GDM1 (cell line): ENCODE measurements around the gene OR2T3.
"Not testable (repeated sequence)": the region's sequence is repeated elsewhere in the genome, so short reads cannot be mapped to it uniquely, and the experiment has no call there.

Source experiments
- DNase-seq: peaks from one replicate; lab custom pipeline; 2025; lab: John Stamatoyannopoulos, UW

Gene OR2T3, protein sequence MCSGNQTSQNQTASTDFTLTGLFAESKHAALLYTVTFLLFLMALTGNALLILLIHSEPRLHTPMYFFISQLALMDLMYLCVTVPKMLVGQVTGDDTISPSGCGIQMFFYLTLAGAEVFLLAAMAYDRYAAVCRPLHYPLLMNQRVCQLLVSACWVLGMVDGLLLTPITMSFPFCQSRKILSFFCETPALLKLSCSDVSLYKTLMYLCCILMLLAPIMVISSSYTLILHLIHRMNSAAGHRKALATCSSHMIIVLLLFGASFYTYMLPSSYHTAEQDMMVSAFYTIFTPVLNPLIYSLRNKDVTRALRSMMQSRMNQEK

DNA sequence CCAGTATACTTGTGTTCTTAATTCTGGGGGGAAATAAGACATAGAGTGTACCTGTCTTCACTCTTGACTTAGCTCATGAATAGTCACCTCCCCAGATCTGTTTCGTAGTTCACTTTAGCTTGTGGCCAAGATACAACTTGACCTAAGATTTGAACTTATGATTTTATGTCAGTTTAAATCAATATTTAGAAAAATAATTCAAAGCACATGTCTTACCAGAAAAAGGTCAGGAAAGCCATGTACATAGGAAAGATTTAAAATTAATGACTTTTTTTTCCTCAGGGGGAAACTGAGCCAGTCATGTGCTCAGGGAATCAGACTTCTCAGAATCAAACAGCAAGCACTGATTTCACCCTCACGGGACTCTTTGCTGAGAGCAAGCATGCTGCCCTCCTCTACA lies at the start of gene OR2T3:
OR2T3 (plus strand) TSS at position 301 of the 400 bp plus-strand sequence; CDS start at position 301, 0 bp downstream.
- DNase-seq, result not testable (repeated sequence)

DNA sequence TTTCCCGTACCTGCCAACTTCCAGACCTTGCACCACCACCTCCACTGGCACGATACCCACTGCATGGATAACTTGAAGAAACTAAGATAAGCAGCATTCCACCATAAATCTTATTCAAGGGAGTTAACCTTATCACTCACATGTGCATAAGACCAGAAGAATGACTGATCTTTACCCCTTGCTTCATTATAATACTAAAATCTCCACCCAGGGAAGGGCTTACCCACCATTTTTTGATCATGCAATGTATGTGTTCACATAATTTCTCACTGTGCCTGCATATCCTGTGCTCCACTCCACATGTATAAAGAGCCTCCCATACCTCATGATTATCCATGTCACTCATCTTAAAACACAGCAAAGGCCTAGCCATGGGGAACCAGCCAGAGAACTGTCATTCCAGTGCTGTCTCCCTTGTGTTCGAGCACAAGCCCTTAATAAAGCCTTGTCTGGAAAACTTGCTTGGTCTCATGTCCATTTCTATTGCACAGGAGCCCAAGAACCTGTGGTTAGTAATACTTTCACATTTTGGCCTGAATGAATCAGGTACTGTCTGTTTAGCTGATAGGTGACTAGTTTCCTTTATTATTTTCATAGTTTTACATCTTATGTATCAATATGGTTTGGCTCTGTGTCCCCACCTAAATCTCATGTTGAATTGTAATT lies 45.5 kb upstream of the OR2T3 start:
- DNase-seq, result not testable (repeated sequence)

DNA sequence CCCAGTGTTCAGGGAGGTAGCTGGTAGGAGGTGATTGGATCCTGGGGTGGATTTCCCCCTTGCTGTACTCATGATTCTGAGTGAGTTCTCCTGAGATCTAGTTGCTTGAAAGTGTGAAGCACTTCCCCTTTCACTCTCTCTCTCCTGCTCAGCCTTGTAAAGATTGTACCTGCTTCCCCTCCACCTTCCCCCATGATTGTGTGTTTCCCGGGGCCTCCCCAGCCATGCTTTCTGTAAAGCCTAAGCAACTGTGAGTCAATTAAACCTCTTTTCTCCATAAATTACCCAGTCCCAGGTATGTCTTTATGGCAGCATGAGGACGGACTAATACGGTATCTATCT lies 45.0 kb upstream of the OR2T3 start:
- not testable (repeated sequence) for DNase-seq

DNA sequence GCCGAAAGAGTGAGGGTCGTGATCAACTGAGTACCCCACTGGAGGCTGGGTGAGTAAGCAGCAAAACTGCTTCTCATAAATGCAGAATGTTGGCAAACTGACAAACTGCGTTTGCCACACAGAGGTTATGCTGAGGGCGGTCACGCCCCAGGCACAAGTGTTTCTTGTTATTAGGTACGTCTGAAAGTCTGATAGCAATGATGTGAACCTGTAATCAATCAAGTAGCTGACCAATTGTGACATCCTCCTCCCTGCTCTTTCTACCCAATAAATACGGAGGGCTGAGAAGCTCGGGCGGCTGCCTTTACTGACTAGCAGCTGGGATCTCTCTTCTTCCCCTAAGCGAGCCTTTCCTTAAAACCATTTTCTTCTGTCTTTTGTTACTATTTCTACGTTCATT lies 41.5 kb upstream of the OR2T3 start:
- not testable (repeated sequence) for DNase-seq

DNA sequence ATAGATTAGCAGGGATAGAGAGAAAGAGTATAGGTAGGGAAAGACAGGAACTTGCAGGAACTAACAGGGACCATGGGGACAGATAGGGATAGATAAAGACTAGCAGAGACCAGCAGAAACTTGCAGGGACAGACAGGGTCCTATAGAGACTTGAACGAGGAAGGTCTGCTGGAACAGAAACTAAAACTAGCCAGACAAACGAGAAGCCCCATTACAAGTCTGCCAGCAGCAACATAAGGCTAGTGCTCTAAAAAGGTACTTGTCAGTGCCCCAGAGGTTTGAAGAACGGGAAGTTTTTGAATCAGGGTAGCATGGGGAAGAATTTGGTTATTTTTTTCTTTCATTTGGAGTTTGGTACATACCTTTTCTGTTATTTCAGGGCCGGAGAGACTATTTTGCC lies 41.0 kb upstream of the OR2T3 start:
- DNase-seq, result not testable (repeated sequence)

DNA sequence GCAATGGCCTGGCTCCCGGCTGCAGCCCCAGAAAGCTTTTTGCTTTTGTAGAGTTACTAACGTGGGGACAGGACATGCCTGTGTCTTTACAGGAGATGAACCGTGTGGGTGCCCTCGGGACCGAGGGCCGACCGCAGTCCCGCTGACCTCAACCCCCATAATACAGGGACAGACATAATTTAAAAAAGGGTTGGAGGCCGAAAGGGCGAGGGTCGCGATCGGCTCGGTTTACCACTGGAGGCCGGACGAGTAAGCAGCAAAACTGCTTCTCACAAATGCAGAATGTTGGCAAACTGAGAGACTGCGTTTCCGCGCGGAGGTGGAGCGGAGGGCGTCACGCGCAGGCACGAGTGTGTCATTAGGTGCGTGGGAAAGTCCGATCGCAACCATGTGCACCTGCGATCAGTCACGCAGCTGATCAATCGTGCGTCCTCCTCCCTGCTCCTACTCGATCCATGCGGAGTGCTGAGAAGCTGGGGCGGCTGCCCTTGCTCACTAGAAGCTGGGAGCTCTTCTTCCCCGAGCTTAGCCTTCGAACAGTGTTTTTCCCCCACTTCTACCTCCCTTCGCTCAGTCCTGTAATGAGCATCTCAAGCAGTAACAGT lies 39.2 kb upstream of the OR2T3 start:
- DNase-seq, result not testable (repeated sequence)

DNA sequence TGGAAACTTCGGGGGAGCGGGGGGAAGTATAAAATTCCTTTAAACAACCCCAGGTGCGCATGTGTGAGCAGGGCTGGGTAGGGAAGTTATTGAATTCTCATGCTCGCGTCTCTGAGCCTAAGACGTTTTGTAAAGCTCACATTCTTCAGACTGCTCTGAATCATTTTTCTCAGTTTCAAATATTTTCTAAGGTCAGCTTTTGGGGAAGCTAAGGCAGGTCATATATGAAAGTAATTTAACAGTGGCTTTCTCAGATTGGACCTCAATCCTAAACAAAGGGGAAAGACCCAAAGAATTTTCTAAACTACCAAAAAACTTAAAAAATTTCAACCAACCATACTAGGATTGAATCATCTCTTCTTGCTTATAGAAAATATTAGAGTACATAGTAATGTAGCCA lies 38.2 kb upstream of the OR2T3 start:
- DNase-seq, result not testable (repeated sequence)

DNA sequence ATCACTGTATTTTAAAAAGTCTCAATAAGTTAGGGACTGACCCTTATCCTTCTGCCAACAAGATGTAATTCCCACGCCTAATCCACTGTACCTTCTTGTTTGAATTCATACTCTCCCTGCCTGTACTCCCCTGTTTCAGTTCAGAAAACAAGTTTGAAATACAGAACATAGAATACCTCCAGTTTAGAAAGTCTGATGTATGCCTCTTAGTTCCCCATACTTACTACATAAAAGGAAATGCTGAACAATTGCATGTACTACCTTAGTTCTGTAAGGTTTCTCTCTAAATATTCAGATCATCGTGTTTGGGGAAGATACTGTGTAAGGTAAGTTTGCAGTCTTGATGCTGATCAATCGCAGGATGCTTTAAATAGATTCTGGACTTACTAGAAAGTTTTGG lies 36.8 kb upstream of the OR2T3 start:
- DNase-seq, result not testable (repeated sequence)

DNA sequence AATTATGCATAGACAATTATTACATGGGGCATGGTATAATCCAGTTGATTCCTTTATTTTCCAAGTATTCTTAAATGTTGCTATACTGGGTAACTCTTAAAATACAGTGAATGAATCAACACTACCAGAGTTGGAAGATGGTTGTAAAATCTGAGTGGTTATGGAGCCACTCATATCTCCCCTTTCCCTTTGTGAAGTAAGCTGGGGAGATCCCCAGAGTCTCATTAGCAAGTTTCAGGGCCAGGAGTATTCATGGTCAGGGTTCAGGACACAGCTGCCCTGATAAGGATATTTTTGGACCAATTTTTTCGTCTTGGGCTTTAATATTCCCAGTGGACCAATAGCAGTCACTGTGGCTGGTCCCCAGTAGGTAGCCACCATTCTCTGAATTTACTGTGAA lies 34.5 kb upstream of the OR2T3 start:
- not testable (repeated sequence) for DNase-seq

DNA sequence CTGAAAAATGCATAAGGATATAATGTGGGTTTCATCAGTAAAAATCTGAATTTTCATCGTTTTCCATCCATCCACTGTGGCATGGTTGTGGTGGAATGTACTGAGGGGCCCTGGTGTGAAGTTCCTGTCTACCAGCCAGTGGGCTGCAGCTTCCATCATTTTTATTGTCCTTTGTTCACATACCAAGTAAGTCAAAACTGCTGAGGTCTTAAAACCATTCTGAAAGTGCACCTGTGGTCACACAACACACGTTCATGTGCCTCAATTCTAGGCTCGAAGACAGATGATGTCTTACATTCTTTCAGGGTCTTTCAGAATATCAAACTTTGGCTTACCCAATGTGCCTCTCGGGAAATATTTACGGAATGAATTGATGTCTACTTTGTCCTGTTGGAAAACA lies 33.9 kb upstream of the OR2T3 start:
- DNase-seq, result not testable (repeated sequence)

DNA sequence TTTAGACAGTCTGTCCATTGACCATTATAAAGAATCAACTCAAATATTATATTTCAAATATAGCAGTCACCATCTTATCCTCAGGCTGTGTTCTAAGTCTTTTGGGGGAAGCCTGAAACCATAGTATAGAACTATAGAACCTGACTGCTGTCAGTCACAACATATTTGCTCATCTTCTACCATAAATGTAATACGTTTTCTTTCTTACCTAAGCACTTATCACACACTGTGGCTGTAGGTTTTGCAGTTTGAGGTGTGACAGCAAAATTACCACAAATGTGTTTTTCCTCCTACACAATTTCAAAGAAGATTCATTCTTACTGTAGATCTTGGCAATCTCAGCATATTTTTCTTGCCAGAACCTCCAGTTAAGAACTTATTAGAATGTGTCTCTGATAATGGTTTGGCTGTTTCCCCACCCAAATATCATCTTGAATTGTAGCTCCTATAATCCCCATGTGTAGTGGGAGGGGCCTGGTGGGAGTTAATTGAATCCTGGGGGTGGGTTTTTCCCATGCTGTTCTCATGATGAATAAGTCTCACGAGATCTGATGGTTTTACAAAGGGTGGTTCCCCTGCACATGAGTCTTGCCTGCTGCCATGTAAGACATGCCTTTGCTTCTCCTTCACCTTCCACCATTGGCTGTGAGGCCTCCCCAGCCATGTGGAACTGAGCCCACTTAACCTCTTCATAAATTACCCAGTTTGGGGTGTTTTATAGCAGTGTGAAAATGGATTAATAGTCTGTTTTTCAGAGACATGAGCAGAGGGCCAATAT lies 30.5 kb upstream of the OR2T3 start:
- not testable (repeated sequence) for DNase-seq

DNA sequence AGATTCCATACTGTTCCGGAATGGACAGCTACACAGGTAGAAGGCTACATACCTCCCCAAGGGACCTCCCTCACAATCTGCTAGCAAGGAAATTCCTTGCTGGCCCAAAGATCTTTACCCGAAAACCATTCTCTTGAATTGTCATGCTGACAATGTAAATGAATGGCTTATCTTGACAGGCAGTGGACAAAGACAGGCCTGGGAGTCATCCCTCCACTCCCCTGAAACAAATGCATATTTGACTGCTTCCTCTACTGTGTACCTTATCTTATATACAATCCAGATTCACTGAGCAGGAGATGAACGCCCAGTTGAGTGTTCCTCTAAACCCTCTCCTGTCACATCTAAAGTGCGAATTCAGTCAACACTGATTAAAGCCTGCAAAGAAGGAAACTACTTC lies 28.5 kb upstream of the OR2T3 start:
- not testable (repeated sequence) for DNase-seq

DNA sequence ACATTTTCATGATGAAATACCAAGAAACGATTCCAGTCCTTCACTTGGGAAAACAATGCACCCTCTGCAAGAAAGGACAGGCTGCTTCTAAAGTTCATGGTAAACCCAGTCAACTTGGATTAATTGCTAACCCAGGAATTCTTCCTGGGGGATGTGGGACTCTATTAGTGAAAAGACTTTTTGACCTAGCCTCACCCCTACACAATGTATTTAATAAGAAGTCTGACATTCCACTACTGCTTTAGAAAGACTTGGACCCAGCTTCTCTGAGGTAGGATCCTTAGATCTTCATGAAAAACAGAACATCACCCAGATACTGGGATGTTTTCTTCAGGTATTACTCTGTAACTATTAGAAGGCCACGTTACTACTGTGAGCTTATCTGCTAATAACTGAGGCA lies 27.8 kb upstream of the OR2T3 start, which contains the start of gene OR2T2:
OR2T2 (plus strand) TSS at position 239 of the 400 bp plus-strand sequence. CDS start 7,161 bp downstream, outside the sequence.
- not testable (repeated sequence) for DNase-seq

DNA sequence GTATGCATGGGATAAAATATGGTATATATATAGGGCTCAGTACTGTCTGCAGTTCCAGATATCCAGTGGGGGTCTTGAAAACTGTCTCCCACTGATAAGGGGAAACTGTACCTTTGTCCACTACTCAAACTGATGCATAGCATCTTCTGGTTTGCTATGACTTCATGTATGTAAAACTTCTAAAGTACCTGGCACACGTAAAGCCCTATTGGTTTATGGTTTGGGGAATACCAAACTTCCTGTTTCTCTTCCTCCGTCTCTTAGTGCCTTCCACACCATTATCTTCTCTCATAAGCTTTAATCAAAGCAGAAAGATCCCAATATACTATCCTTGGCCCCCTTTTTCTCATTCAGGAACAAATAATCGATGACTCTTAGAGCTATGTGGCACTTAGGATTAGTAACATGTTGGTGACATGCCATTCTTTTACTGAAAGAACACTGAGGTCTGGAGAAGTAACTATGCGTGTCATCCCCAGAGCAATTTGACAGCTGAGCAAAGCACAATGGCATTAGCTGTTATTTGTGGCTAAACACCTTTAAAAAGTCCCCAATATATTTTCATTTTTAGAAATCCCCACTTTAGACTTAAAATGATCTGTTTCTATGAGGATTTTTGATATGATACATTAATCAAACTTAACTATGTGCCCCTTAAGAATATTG lies 24.6 kb upstream of the OR2T3 start:
- not testable (repeated sequence) for DNase-seq

DNA sequence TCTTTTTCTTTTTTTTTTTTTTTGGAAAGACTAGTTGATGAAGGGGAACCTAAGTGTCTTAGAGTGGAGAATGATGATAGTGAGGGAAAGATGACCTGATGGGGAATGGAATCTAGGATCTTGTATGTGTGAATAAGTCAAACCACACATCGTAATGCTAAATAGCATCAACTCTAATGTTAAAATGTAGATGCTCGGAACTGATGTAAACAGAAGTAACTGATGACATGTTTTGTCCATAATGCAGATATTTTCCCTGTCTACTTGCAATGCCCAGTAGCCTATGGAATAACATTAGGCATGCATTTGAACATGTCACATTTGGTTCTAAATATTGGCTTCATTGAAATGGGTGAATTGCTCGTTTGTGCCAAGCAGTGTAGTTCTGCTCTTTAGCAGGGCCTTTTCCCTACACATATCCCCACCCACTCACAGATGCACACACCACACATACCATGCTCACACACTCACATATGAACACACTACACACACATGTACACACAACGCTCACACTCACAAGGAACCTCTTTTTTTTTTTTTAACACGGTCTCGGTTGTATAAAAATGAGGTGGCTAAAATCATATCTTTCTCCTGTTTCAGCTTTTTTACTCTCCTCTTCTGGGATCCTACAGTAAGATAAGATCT lies 23.2 kb upstream of the OR2T3 start:
- DNase-seq, result not testable (repeated sequence)

DNA sequence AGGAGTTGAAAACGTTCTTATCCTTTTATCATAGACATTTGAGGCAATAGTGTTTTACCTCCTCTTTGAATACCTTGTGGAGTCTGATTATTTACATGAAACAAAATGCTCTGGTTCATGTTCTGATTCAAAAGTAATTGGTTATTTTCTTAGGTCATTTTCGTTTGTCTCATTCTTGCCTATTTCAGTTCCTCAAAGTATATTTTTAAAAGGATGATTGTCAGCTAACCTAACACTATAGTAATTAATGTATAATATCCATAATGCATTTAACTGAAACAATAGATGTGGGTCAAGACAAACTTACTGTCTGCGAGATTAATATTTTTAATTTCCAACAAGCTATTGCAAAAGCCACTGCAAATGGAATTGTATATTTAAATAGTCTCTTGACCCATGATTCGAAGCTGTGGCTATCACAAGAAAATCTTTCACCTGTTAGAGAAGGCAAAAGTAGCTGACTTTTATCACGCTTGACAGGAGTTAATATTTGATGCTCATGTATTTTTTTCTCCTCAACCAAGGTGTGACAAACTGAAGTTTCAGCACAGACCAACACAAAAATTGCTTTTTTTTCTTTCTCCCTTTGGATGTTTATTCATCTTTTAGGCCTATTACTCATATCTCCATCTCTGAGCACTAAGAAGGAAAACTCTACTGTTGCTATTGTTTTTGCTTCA lies 22.5 kb upstream of the OR2T3 start:
- DNase-seq, result not testable (repeated sequence)

DNA sequence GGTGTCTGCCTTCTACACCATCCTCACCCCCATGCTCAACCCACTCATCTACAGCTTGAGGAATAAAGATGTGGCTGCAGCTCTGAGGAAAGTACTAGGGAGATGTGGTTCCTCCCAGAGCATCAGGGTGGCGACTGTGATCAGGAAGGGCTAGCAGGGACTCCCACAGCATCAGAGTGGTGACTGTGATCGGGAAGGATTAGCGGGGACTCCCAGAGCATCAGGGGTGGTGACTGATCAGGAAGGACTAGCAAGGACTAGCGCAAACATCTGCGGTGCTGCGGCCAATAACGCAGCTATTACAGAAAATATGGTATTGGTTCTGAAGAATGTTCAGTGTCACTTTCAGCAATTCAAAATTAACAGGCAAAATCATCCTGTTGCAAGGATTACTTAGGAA lies 19.5 kb upstream of the OR2T3 start:
- DNase-seq, result not testable (repeated sequence)

DNA sequence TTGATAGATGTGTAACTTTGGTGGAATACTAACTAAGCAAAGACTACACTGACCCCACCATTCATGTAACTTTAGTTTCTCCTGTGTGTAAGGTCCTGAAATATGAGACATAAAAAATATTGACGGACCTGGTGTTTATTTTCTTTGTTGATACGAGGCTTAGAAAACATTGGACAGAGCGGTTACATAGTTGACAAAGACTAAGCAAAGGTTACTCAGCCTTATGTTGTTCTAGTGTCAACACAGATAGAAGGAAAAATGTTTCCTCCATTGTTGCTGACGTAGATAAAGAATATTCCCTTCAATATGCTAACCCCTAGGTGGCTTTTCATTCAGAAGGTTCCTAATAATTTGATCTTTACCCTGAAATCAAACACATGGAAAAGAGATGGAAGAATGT lies 18.1 kb upstream of the OR2T3 start:
- not testable (repeated sequence) for DNase-seq

DNA sequence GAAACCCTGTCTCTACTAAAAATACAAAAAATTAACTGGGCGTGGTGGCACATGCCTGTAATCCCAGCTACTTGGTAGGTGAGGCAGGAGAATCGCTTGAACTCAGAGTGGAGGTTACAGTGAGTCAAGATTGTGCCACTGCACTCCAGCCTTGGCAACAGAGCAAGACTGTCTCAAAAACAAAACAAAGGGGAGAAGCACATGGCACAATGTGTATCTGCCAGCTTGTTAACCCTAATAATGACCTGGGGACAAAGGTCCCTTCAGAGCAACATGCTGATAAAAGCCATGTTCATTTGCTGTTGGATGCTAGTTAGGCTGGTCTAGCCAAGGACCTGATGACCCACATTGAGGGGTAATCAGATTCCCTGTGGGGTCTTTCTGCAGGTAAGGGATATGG lies 16.5 kb upstream of the OR2T3 start:
- DNase-seq, result not testable (repeated sequence)

DNA sequence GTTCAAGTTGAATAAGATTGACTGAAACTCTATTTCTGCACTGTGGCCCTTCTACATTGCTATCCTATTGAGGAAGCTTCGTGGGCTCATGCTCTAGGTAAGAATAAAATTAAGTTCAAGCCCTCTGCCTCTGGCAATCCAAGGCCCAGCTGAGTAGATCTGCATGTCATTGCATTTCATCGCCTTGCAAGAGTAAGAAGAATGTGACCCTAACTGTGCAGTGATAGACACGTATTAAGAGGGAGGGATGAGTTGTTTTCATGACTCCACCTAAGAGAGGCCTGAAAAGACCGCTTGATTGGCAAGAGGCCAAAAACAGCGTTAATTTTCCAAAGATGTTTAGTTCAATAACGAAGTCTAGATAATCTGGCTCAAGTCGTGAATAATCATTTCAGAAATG lies 14.0 kb upstream of the OR2T3 start:
- DNase-seq, result not testable (repeated sequence)

DNA sequence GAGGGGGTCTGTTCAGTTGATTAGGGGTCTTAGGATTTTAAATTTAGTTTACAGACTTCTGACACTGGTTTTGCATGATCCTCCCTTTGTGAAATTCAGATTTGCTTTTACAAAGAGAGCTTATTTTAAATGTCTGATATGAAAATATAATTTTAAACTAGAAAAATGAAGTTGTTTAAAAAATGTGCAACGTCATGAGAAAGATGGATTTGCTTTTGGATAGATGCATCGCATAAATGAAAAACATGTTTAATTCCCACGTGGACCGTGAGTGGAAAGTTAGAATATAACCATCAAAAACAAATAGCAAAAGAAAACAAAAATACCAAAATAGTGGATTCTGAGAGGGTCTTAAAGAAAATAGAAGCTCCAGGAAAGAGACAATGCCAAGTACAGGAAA lies 2.0 kb upstream of the OR2T3 start:
- DNase-seq, result no peak
